Adrenal gland (tissue), 5 donors: ENCODE results near the gene BNIP1.

ENCODE experiments used
- POLR2A ChIP-seq, 2 donors: fragments of 450-650 bp; IDR thresholded peaks; one replicate each; pipeline ENCODE4 v1.6.1; 2017; ENCODE audit warnings: antibody characterized with exemption in 2 of 2, mild to moderate bottlenecking in 2 of 2, moderate library complexity in 1 of 2
- TF ChIP-seq, protein P1 (sequence below), 6 experiments: fragments of 450-650 bp in 4 of 6; fragments of 200-600 bp in 2 of 6; sonication (generic) in 1 of 6; IDR thresholded peaks; 1 replicate in 5 of 6; 2 replicates in 1 of 6; pipeline versions ENCODE4 v1.5.1 to v1.8.0; 2016 to 2021; ENCODE audit warnings: antibody characterized with exemption in 6 of 6, mild to moderate bottlenecking in 2 of 6, moderate library complexity in 1 of 6
- donor health status: DM: no; HTN: no; CAD: no.

DNA sequence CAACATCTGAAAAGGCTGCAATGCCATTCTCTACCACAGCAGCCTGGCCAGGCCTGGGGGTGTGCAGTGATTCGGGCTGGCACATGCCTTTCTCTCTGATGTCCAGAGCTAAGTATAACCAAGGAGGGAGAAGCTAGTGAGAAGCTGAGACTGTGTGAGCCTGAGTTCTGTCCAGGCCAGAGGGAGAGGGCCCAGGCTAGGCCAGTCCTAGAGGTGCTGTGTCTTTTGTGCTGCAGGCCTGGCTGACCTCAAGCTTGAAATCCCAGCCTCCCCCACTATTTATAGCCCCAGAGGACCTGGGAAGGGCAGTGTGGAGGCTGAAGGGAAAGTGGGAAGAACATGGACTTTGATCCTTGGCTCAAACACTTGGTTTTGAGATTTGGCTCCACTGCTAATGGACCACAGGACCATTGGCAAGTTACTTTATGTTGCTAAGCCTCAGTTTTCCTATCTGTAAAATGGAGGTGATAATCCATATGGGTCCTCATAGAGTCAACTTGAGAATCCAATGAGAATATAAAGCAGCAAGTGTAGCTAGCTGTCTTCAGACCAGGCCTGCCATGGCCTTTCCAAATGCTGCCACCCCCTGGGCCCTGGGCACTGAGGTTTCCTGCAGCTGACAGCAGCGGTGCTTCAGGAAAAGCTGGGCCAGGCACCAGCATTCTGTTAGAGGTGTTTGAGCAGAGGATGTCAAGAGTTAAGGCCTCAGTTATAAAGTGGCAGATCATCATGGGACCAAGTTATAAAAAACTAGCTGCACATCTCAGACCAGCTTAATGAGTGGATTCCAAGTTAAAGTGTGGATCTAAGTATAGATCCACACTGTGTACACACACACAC, 21.1 kb downstream of the BNIP1 start:
- TF ChIP-seq, protein P1, sequence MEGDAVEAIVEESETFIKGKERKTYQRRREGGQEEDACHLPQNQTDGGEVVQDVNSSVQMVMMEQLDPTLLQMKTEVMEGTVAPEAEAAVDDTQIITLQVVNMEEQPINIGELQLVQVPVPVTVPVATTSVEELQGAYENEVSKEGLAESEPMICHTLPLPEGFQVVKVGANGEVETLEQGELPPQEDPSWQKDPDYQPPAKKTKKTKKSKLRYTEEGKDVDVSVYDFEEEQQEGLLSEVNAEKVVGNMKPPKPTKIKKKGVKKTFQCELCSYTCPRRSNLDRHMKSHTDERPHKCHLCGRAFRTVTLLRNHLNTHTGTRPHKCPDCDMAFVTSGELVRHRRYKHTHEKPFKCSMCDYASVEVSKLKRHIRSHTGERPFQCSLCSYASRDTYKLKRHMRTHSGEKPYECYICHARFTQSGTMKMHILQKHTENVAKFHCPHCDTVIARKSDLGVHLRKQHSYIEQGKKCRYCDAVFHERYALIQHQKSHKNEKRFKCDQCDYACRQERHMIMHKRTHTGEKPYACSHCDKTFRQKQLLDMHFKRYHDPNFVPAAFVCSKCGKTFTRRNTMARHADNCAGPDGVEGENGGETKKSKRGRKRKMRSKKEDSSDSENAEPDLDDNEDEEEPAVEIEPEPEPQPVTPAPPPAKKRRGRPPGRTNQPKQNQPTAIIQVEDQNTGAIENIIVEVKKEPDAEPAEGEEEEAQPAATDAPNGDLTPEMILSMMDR (IDR thresholded peaks at IDR 0.05) = no peak
- TF ChIP-seq POLR2A (IDR thresholded peaks at IDR 0.05) = no peak
